ENCODE measurements around the gene MCTP1. TPM values are rescaled to one million over a fixed set of nuclear protein-coding genes. Genes with fewer than 3 reads are reported as not detected.
A peak's percentile ranks its signal among the peaks of the same experiment; 100 is the strongest.

MCTP1 gene
- total RNA-seq, 1 donor from 2014 or later: 1.9 TPM

- TF ChIP-seq CTCF (IDR thresholded peaks at IDR 0.05): no peak
- Mint-ChIP-seq H3K9me3 (peaks cover 7% of the 10 kb centered on the region), H3K27me3 (peaks cover 14% of the 10 kb centered on the region), H3K4me1 (no peaks in the 10 kb centered on the region), H3K27ac (no peak overlapping the region), H3K4me3 (no peak overlapping the region), H3K36me3 (ENCODE audit: low read depth) (no peaks in the 10 kb centered on the region)
- intact Hi-C loops (cut with micrococcal nuclease): no loop called here
- ChIA-PET POLR2A (no interaction called here), CTCF (no interaction called here)
- ATAC-seq (ENCODE audit: low read depth) (no peak), DNase-seq (no peak)
Measured at GRCh38 chr5:95317085-95317484, 32.2 kb upstream of the MCTP1 start.

- Mint-ChIP-seq H3K27ac (no peak overlapping the region), H3K4me3 (no peak overlapping the region), H3K27me3 (no peaks in the 10 kb centered on the region), H3K36me3 (ENCODE audit: low read depth) (no peaks in the 10 kb centered on the region), H3K9me3 (no peaks in the 10 kb centered on the region), H3K4me1 (no peaks in the 10 kb centered on the region)
- POLR2A ChIA-PET: no interaction called here
- ATAC-seq (ENCODE audit: low read depth): no peak
- intact Hi-C loops (cut with micrococcal nuclease): no loop called here
- CTCF ChIA-PET: no interaction called here
- no peak for DNase-seq
- TF ChIP-seq CTCF (IDR thresholded peaks at IDR 0.05): no peak
Measured at GRCh38 chr5:95304711-95305110, 19.8 kb upstream of the MCTP1 start.

DNA sequence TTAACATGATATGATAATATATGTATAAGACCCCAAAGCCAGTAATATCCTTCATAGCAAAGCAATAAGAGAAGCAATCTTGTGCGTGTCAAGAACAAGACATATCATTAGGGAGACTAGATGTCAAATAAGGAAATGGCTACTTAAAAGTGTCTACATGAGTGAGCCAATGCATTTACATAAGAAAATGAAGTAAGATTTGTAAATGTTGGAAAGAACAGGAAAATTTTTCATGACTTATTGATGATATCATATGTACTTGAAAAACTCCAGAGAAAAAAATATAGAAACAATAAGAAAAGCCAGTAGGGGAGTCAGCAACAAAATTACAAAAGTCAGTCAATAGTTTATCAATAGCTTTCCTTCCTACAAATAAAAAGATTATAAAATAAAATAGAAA, 13.8 kb upstream of the MCTP1 start:
- H3K4me3 Mint-ChIP-seq: no peak overlapping the region
- DNase-seq: no peak

DNA sequence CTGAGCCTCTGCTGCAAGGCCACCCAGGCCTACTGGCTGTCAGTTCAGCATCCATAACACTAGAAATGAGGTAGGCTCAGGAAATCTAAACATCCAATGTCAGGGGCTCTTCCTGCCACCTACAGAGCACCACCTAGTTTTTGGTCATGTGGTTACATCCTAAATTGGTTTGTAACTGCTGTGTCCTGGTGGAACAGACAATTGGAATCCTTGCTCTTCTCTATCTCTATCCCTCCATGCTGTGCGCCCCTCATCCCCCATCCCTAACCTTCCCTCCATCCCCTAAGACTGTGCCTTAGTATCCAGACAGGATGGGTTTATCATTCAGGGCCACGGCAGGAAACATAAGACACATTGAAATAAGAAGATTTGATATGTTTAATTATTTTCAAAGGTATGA, 11.4 kb upstream of the MCTP1 start:
- ChIA-PET POLR2A (no interaction called here), CTCF (no interaction called here)
- TF ChIP-seq CTCF (IDR thresholded peaks at IDR 0.05): no peak
- H3K9me3 Mint-ChIP-seq: no peaks in the 10 kb centered on the region
- H3K4me3 Mint-ChIP-seq: no peak overlapping the region
- no peak overlapping the region for H3K27ac Mint-ChIP-seq
- H3K27me3 Mint-ChIP-seq: peaks cover 11% of the 10 kb centered on the region
- H3K36me3 Mint-ChIP-seq (ENCODE audit: low read depth): no peaks in the 10 kb centered on the region
- ATAC-seq (ENCODE audit: low read depth): no peak
- no peaks in the 10 kb centered on the region for H3K4me1 Mint-ChIP-seq
- intact Hi-C loops (cut with micrococcal nuclease): no loop called here
- DNase-seq: no peak

More for the DNA sequence above, 13.8 kb upstream of the MCTP1 start:
- Mint-ChIP-seq H3K9me3 (no peaks in the 10 kb centered on the region), H3K27ac (no peak overlapping the region), H3K36me3 (ENCODE audit: low read depth) (no peaks in the 10 kb centered on the region), H3K4me1 (no peaks in the 10 kb centered on the region), H3K27me3 (peaks cover 3% of the 10 kb centered on the region)
- ATAC-seq (ENCODE audit: low read depth): no peak
- POLR2A ChIA-PET: no interaction called here
- intact Hi-C loops (cut with micrococcal nuclease): no loop called here
- CTCF ChIA-PET: no interaction called here
- no peak for TF ChIP-seq CTCF (IDR thresholded peaks at IDR 0.05)

DNA sequence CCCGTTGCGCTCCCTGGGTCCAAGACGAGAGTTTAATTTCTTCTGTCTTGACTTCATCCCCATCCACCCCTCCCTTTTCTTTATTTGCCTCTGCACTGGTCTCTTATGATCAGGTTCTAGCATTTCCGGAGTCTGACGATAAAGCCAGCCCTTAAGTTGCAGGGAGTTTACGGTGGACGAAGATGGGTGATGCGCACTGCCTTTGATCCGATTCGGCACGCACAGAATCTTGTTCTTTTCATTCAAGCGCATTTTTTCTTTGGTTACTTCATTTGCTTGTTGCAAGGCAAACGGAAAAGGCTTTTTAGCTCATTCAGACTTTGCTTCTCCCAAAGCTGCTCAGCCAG, 488 bp upstream of the MCTP1 start:
- Mint-ChIP-seq H3K27ac (no peak overlapping the region), H3K4me3 (peak overlapping the region; percentile 59), H3K4me1 (peaks cover 11% of the 10 kb centered on the region), H3K9me3 (no peaks in the 10 kb centered on the region), H3K27me3 (peaks cover 38% of the 10 kb centered on the region), H3K36me3 (ENCODE audit: low read depth) (no peaks in the 10 kb centered on the region)
- intact Hi-C loops (cut with micrococcal nuclease): no loop called here
- no peak for TF ChIP-seq CTCF (IDR thresholded peaks at IDR 0.05)
- ChIA-PET CTCF (no interaction called here), POLR2A (no interaction called here)
- ATAC-seq (ENCODE audit: low read depth) (no peak), DNase-seq (no peak)

All from activated B cell treated with CpG ODN at 0.5 μM for 24 hours (primary cell).